Central memory CD8-positive, alpha-beta T cell (primary cell): ENCODE data around the gene CTNNBIP1.
A peak's percentile ranks its signal among the peaks of the same experiment; 100 is the strongest.

Experiments
- ATAC-seq: fragments of 150-1000 bp; cut with Tn5 transposase; replicated peaks from 2 replicates; pipeline ENCODE4 v1.10.0; 2022; ENCODE audit warnings: mild to moderate bottlenecking, moderate FRiP score, moderate number of reproducible peaks; ENCODE audit not compliant: poor library complexity, severe bottlenecking; ENCODE audit errors: extremely low read depth
- DNase-seq, 2 donors: peaks; one replicate each; pipeline ENCODE4 v3.0.0; 2021; ENCODE audit warnings: low spot score in 2 of 2
- H3K27ac Mint-ChIP-seq: one replicate; pipeline ENCODE4 v1.8.0; 2022; ENCODE audit warnings: low read depth, mild to moderate bottlenecking, moderate library complexity, mixed read lengths
- H3K27me3 Mint-ChIP-seq: one replicate; pipeline ENCODE4 v1.8.0; 2022; ENCODE audit warnings: mixed read lengths
- H3K36me3 Mint-ChIP-seq: one replicate; pipeline ENCODE4 v1.8.0; 2022; ENCODE audit warnings: mild to moderate bottlenecking, moderate library complexity, mixed read lengths; ENCODE audit not compliant: insufficient read depth
- H3K4me1 Mint-ChIP-seq: one replicate; pipeline ENCODE4 v1.8.0; 2022; ENCODE audit warnings: mixed read lengths
- H3K4me3 Mint-ChIP-seq: one replicate; pipeline ENCODE4 v1.8.0; 2022; ENCODE audit warnings: mild to moderate bottlenecking, moderate library complexity, mixed read lengths
- H3K9me3 Mint-ChIP-seq: one replicate; pipeline ENCODE4 v1.8.0; 2022; ENCODE audit warnings: mixed read lengths

The CTNNBIP1 gene

DNA sequence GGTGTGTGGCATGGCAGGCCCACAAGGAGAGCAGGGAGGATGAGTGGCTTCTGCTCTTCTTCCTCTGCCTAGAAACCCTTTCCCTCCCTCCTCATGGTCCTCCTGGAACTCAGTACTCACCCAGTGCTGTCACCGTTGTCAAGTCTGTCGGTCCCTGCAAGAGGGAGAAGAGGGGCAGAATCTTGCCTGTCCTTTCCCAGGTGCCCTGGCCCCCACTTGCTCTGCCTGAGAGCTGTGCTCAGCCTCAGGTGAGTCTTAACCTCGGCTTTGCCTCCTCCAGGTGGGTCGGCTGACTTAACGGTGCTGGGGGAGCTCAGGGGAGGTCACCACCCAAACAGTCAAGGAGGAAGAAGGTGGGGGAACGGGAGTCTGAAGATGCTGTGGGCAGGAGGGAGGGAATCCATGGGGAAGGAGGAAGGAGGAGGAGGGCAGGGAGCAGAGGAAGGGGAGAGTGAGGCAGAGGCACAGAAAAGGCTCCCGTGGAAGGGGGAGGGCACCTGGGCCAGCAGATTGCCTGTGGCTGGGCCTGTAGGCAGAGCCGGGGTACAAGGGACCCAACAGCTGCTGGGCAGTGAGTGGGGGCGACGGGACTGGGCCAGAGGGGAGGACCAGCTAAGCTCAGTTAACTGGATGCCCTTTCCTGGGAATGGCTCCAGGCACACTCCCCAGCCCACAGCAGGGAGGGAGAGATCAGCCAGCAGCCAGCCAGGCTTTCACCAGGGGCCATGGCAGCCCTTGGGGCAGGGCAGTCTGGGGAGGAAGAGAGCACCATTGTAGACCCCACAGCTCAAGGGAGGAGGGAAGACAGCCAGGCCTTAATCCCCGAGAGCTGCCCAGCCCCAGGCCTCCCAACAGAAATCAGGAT is 26.3 kb downstream of the CTNNBIP1 start:
- no peaks in the 10 kb centered on the region for H3K9me3 Mint-ChIP-seq
- H3K27me3 Mint-ChIP-seq = no peaks in the 10 kb centered on the region
- H3K4me1 Mint-ChIP-seq = peaks cover 46% of the 10 kb centered on the region
- peaks cover 2% of the 10 kb centered on the region for H3K36me3 Mint-ChIP-seq
- no peak for DNase-seq
- peak overlapping the region; percentile 40 for H3K4me3 Mint-ChIP-seq
- peak overlapping the region; percentile 92 for H3K27ac Mint-ChIP-seq
- no peak for ATAC-seq

- Mint-ChIP-seq H3K27ac (peak overlapping the region; percentile 92), H3K4me1 (peaks cover 46% of the 10 kb centered on the region), H3K36me3 (peaks cover 2% of the 10 kb centered on the region), H3K27me3 (no peaks in the 10 kb centered on the region), H3K4me3 (peak overlapping the region; percentile 67), H3K9me3 (no peaks in the 10 kb centered on the region)
- DNase-seq = no peak
- no peak for ATAC-seq
These were observed 27.1 kb downstream of the CTNNBIP1 start for GRCh38 chr1:9882945-9883303.

DNA sequence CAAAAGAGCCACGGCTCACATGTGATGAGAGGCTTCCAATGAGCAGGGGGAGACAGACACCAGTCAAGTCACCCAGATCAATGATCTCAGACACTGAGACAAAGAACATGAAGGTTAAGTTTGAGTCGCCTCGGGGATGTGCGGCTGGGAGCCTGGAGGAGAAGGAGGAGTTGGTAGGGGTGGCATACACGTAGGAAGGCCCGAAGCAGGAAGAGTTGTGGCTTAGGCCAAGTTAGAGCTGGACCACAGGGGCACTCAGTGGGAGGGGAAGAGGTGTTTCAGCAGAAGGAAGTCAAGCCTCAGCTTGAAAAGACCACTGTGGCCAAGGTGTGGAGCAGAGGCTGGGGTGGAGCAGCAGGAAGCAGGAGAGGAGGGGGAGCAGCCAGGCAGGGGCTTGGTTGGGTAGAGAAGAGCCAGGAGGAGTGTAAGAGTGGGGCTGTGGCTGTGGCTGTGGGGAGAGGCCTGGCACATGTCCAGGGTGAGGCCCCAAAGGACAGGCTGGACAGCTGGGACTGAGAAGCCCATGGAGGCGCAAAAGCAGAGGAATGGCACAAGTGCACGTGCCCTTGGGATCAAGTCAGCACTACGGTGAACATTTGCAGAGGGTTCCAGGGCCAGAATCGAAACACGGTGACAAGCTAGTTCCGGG is 27.6 kb downstream of the CTNNBIP1 start:
- no peaks in the 10 kb centered on the region for H3K27me3 Mint-ChIP-seq
- peak overlapping the region; percentile 92 for H3K27ac Mint-ChIP-seq
- H3K9me3 Mint-ChIP-seq = no peaks in the 10 kb centered on the region
- peak in 1 of 2 donors; percentile 16 for DNase-seq
- peak overlapping the region; percentile 67 for H3K4me3 Mint-ChIP-seq
- peaks cover 46% of the 10 kb centered on the region for H3K4me1 Mint-ChIP-seq
- peaks cover 2% of the 10 kb centered on the region for H3K36me3 Mint-ChIP-seq
- peak; percentile 67 for ATAC-seq

DNA sequence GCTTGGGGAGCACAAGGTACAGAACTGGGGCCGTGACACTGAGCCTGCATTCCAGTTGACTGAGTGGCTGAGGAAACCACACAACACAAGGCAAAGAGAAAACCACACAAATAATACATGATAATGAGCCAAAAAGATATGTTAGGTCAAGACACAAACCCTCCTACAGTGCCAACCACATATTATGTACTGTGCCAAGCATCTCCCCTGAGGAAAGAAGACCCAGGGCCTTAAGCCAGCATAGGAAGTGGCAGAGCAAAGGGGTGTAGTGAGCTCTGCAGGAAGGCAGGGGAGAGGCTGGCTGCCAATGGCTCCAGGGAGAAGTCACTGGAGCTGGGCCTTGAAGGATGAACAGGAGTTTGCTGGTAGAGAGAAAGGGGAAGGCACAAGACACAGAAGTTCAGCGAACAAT is 28.2 kb downstream of the CTNNBIP1 start:
- Mint-ChIP-seq H3K36me3 (peaks cover 2% of the 10 kb centered on the region), H3K4me3 (peak overlapping the region; percentile 67), H3K27me3 (no peaks in the 10 kb centered on the region), H3K27ac (peak overlapping the region; percentile 92), H3K9me3 (no peaks in the 10 kb centered on the region), H3K4me1 (peaks cover 46% of the 10 kb centered on the region)
- peak; percentile 38 for ATAC-seq
- DNase-seq = no peak

- ATAC-seq (no peak), DNase-seq (no peak)
- no peak overlapping the region for H3K27ac Mint-ChIP-seq
- no peaks in the 10 kb centered on the region for H3K27me3 Mint-ChIP-seq
- peaks cover 41% of the 10 kb centered on the region for H3K4me1 Mint-ChIP-seq
- peaks cover 2% of the 10 kb centered on the region for H3K36me3 Mint-ChIP-seq
- H3K9me3 Mint-ChIP-seq = no peaks in the 10 kb centered on the region
- H3K4me3 Mint-ChIP-seq = no peak overlapping the region
These were observed 31.7 kb downstream of the CTNNBIP1 start for GRCh38 chr1:9878404-9878803.

DNA sequence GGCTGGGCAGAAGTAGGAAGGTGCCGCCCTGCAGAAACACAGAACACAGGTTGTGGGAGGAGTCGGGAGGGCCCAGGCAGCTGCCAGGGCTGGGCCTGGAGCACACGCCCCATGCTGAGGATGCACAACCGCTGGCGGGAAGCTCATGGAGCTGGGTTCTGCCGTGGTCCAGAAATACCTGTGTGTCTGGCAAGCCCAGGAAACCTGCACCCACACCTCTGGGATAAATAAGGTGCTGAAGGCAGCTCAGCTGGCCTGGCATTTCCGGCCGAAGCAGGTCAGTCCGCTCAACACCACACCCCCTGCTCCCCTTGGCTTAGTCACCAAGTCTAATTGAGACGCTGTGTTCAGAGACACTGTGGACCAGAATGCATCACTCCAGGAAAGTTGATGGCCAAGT is 32.1 kb downstream of the CTNNBIP1 start:
- no peaks in the 10 kb centered on the region for H3K27me3 Mint-ChIP-seq
- H3K36me3 Mint-ChIP-seq = peaks cover 2% of the 10 kb centered on the region
- DNase-seq (no peak), ATAC-seq (no peak)
- peaks cover 36% of the 10 kb centered on the region for H3K4me1 Mint-ChIP-seq
- no peak overlapping the region for H3K4me3 Mint-ChIP-seq
- no peaks in the 10 kb centered on the region for H3K9me3 Mint-ChIP-seq
- H3K27ac Mint-ChIP-seq = no peak overlapping the region

GRCh38 chr1:9875636-9876000 is 34.5 kb downstream of the CTNNBIP1 start:
- peaks cover 13% of the 10 kb centered on the region for H3K4me1 Mint-ChIP-seq
- no peak for ATAC-seq
- H3K27me3 Mint-ChIP-seq = no peaks in the 10 kb centered on the region
- no peak overlapping the region for H3K27ac Mint-ChIP-seq
- H3K9me3 Mint-ChIP-seq = no peaks in the 10 kb centered on the region
- no peak for DNase-seq
- H3K4me3 Mint-ChIP-seq = no peak overlapping the region
- peaks cover 2% of the 10 kb centered on the region for H3K36me3 Mint-ChIP-seq

GRCh38 chr1:9874959-9875635 is 35.0 kb downstream of the CTNNBIP1 start:
- H3K4me3 Mint-ChIP-seq = no peak overlapping the region
- H3K27me3 Mint-ChIP-seq = no peaks in the 10 kb centered on the region
- no peaks in the 10 kb centered on the region for H3K9me3 Mint-ChIP-seq
- peaks cover 2% of the 10 kb centered on the region for H3K36me3 Mint-ChIP-seq
- H3K4me1 Mint-ChIP-seq = peaks cover 13% of the 10 kb centered on the region
- peak overlapping the region; percentile 38 for H3K27ac Mint-ChIP-seq
- peak; percentile 57 to 58 for DNase-seq
- peak; percentile 70 for ATAC-seq

DNA sequence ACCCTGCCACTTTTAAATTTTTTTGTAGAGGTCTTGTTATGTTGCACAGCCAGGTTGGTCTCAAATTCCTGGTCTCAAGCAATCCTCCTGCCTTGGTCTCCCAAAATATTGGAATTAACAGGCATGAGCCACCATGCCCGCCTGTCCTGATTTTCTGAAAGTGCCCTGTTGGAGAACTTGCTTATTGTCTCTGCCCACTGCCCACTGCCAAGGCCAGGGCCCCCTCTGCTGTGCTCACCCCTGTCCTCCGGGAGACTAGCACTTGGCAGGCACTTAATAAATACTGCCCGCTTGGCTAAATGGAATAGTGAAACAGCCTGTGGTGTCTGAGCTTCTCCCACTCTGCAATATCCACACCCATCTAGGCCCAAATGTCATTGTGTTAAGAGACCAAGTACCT is 35.7 kb downstream of the CTNNBIP1 start:
- Mint-ChIP-seq H3K27me3 (no peaks in the 10 kb centered on the region), H3K9me3 (no peaks in the 10 kb centered on the region), H3K4me3 (no peak overlapping the region), H3K4me1 (peaks cover 13% of the 10 kb centered on the region), H3K36me3 (peaks cover 2% of the 10 kb centered on the region), H3K27ac (peak overlapping the region; percentile 38)
- DNase-seq (no peak), ATAC-seq (no peak)

GRCh38 chr1:9873992-9874391 is 36.1 kb downstream of the CTNNBIP1 start:
- no peak overlapping the region for H3K27ac Mint-ChIP-seq
- H3K36me3 Mint-ChIP-seq = peaks cover 2% of the 10 kb centered on the region
- ATAC-seq (no peak), DNase-seq (no peak)
- no peaks in the 10 kb centered on the region for H3K9me3 Mint-ChIP-seq
- peaks cover 13% of the 10 kb centered on the region for H3K4me1 Mint-ChIP-seq
- no peak overlapping the region for H3K4me3 Mint-ChIP-seq
- no peaks in the 10 kb centered on the region for H3K27me3 Mint-ChIP-seq

DNA sequence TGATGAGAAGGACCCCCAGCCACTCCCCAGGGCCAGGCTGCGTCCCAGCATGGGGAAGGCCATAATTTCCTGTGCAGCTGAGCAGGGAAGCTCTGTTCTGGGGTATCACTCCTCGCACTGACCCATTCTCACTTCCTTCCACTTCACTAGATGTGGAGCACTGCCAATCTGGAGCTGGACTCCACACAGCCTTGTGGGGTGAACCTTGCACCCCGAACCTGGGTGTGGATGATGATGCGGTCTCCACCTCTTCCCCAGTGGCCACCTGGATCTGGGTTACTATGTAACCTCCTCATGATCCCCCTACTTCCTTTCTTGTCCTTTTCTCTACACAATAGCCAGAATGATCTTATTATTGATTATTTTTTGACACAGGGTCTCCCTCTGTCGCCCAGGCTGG is 36.7 kb downstream of the CTNNBIP1 start:
- H3K4me1 Mint-ChIP-seq = peaks cover 13% of the 10 kb centered on the region
- no peaks in the 10 kb centered on the region for H3K27me3 Mint-ChIP-seq
- no peak for ATAC-seq
- H3K36me3 Mint-ChIP-seq = peaks cover 2% of the 10 kb centered on the region
- no peak overlapping the region for H3K27ac Mint-ChIP-seq
- H3K4me3 Mint-ChIP-seq = no peak overlapping the region
- H3K9me3 Mint-ChIP-seq = no peaks in the 10 kb centered on the region
- DNase-seq = no peak

DNA sequence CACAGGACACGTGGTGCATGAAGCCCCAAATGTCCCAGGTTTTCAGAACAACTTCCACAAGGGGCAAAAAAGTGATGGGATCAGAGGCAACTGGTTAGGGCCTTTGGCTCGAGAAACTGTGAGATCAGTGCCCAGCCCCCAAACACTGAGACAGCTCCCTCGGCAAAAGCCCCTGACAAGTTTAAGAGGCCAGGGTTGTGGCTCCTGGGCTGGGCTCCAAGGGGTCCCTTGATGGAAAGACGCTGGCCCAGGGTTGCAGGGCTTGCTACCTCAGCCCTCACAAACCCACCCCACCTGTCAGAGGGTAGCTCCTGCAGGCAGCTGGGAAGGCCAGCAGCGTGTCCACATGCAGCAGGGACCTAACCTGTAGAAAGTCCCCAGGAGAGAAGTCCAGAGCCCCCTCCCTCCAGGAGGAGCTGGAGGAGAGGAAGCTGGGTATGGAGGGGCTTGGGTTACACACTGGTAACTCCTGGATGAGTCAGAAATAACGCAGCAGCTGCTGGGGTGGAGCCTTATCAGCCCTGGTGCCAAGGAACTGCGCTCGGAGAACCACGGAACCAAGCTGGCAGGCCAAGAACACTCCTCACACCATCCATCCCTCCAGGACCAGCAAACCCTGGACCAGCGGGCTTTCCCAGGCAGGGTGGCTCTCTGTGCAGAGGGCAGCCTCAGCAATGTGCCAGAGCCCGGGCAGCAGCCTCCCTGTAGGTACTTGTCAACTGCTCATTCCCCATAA is 37.5 kb downstream of the CTNNBIP1 start:
- Mint-ChIP-seq H3K4me3 (no peak overlapping the region), H3K27me3 (no peaks in the 10 kb centered on the region), H3K9me3 (no peaks in the 10 kb centered on the region), H3K36me3 (peaks cover 2% of the 10 kb centered on the region), H3K4me1 (peaks cover 13% of the 10 kb centered on the region), H3K27ac (no peak overlapping the region)
- no peak for ATAC-seq
- DNase-seq = no peak
